ENCODE measurements around the gene PTPRD.

Gene PTPRD

GRCh38 chr9:9743822-9744221 lies 869.0 kb downstream of the PTPRD start:
- Histone ChIP-seq H3K4me3 (ENCODE audit: low read length) (no peak overlapping the region), H3K4me2 (ENCODE audit: low read length) (no peak overlapping the region), H3K9me3 (ENCODE audit: control insufficient read depth, insufficient read depth, low read length) (no peaks in the 10 kb centered on the region), H3K27ac (ENCODE audit: low read depth, low read length) (no peak overlapping the region), H3K79me2 (ENCODE audit: control insufficient read depth, low read length) (no peaks in the 10 kb centered on the region), H3K9me2 (replicated peaks; ENCODE audit: control insufficient read depth, low read length) (no peaks in the 10 kb centered on the region), H3F3A (ENCODE audit: control insufficient read depth, insufficient read depth) (no peaks in the 10 kb centered on the region), H3K36me3 (ENCODE audit: control insufficient read depth, low read length) (no peaks in the 10 kb centered on the region), H3K4me1 (ENCODE audit: control insufficient read depth, low read length) (peaks cover 12% of the 10 kb centered on the region), H3K27me3 (ENCODE audit: control insufficient read depth, low read length) (no peaks in the 10 kb centered on the region), H4K20me1 (ENCODE audit: control insufficient read depth, insufficient read depth, low read depth, low read length) (no peaks in the 10 kb centered on the region)
- TF ChIP-seq EZH2phosphoT487 (IDR thresholded peaks at IDR 0.05; ENCODE audit: borderline replicate concordance, low read length) (no peak), CTCF (IDR thresholded peaks at IDR 0.05; ENCODE audit: low read depth, low read length, poor library complexity, severe bottlenecking) (no peak)

- no peaks in the 10 kb centered on the region for H3K27me3 ChIP-seq (ENCODE audit: control insufficient read depth, low read length)
- no peak overlapping the region for H3K4me3 ChIP-seq (ENCODE audit: low read length)
- no peaks in the 10 kb centered on the region for H4K20me1 ChIP-seq (ENCODE audit: control insufficient read depth, insufficient read depth, low read depth, low read length)
- H3F3A ChIP-seq (ENCODE audit: control insufficient read depth, insufficient read depth): no peaks in the 10 kb centered on the region
- H3K36me3 ChIP-seq (ENCODE audit: control insufficient read depth, low read length): 0 out of 2 replicates have a peak, but pooled peaks cover 3% of the 10 kb centered on the region
- no peaks in the 10 kb centered on the region for H3K79me2 ChIP-seq (ENCODE audit: control insufficient read depth, low read length)
- H3K4me2 ChIP-seq (ENCODE audit: low read length): no peak overlapping the region
- no peak for TF ChIP-seq EZH2phosphoT487 (IDR thresholded peaks at IDR 0.05; ENCODE audit: borderline replicate concordance, low read length)
- no peak for TF ChIP-seq CTCF (IDR thresholded peaks at IDR 0.05; ENCODE audit: low read depth, low read length, poor library complexity, severe bottlenecking)
- H3K27ac ChIP-seq (ENCODE audit: low read depth, low read length): no peak overlapping the region
- H3K4me1 ChIP-seq (ENCODE audit: control insufficient read depth, low read length): peaks cover 24% of the 10 kb centered on the region
- peaks cover 6% of the 10 kb centered on the region; the same call in 1 of the 2 replicates for H3K9me3 ChIP-seq (ENCODE audit: control insufficient read depth, insufficient read depth, low read length)
- H3K9me2 ChIP-seq (replicated peaks; ENCODE audit: control insufficient read depth, low read length): no peaks in the 10 kb centered on the region
Observed at GRCh38 chr9:9730174-9730573, 882.6 kb downstream of the PTPRD start.

- Histone ChIP-seq H3K36me3 (ENCODE audit: control insufficient read depth, low read length) (0 out of 2 replicates have a peak, but pooled peaks cover 3% of the 10 kb centered on the region), H3K79me2 (ENCODE audit: control insufficient read depth, low read length) (no peaks in the 10 kb centered on the region), H3K4me1 (ENCODE audit: control insufficient read depth, low read length) (peaks cover 24% of the 10 kb centered on the region), H3K9me3 (ENCODE audit: control insufficient read depth, insufficient read depth, low read length) (peaks cover 6% of the 10 kb centered on the region; the same call in 1 of the 2 replicates), H3K9me2 (replicated peaks; ENCODE audit: control insufficient read depth, low read length) (no peaks in the 10 kb centered on the region), H3K27me3 (ENCODE audit: control insufficient read depth, low read length) (no peaks in the 10 kb centered on the region), H3F3A (ENCODE audit: control insufficient read depth, insufficient read depth) (no peaks in the 10 kb centered on the region), H3K4me3 (ENCODE audit: low read length) (no peak overlapping the region), H4K20me1 (ENCODE audit: control insufficient read depth, insufficient read depth, low read depth, low read length) (no peaks in the 10 kb centered on the region), H3K27ac (ENCODE audit: low read depth, low read length) (no peak overlapping the region), H3K4me2 (ENCODE audit: low read length) (no peak overlapping the region)
- TF ChIP-seq CTCF (IDR thresholded peaks at IDR 0.05; ENCODE audit: low read depth, low read length, poor library complexity, severe bottlenecking) (no peak), EZH2phosphoT487 (IDR thresholded peaks at IDR 0.05; ENCODE audit: borderline replicate concordance, low read length) (no peak)
Observed at GRCh38 chr9:9729082-9729481, 883.7 kb downstream of the PTPRD start.

Data from DOHH2 (cell line).